Astrocyte (in vitro differentiated cells and primary cell): Measurements from ENCODE around the gene CRYBG1. TPM values are rescaled to one million over a fixed set of nuclear protein-coding genes. Genes with fewer than 3 reads are reported as not detected.
A peak's percentile ranks its signal among the peaks of the same experiment; 100 is the strongest.

ENCODE experiments used
- DNase-seq: peaks from one replicate; pipeline ENCODE4 v3.0.0-alpha.2; 2010; ENCODE audit warnings: low read depth
- FAIRE-seq: peaks from 2 replicates; lab custom pipeline; 2011; peaks lifted over from hg19 to GRCh38; lab: Jason Lieb, UNC
- H2AFZ ChIP-seq: 2 replicates; pipeline ENCODE4 v1.6.0; 2012; ENCODE audit warnings: low read depth, low read length, inconsistent platforms
- H3K27ac ChIP-seq: 2 replicates; pipeline ENCODE4 v1.5.1; 2011; ENCODE audit warnings: low read depth, low read length, inconsistent platforms
- H3K27me3 ChIP-seq: 2 replicates; pipeline ENCODE4 v1.6.0; 2011; ENCODE audit warnings: low read length, inconsistent platforms; ENCODE audit not compliant: insufficient read depth
- H3K36me3 ChIP-seq: 2 replicates; pipeline ENCODE4 v1.5.1; 2011; ENCODE audit warnings: low read length, inconsistent platforms; ENCODE audit not compliant: insufficient read depth
- H3K4me1 ChIP-seq: 2 replicates; pipeline ENCODE4 v1.5.1; 2011; ENCODE audit warnings: low read length, inconsistent platforms; ENCODE audit not compliant: insufficient read depth
- H3K4me2 ChIP-seq: 2 replicates; pipeline ENCODE4 v1.6.0; 2012; ENCODE audit warnings: low read length, inconsistent platforms
- H3K4me3 ChIP-seq: 2 replicates; pipeline ENCODE4 v1.5.1; 2011; ENCODE audit warnings: low read depth, mild to moderate bottlenecking, low read length, inconsistent platforms; ENCODE audit not compliant: insufficient read depth
- H3K79me2 ChIP-seq: 2 replicates; pipeline ENCODE4 v1.6.0; 2012; ENCODE audit warnings: mild to moderate bottlenecking, low read length, inconsistent platforms; ENCODE audit not compliant: insufficient read depth
- H3K9ac ChIP-seq: 2 replicates; pipeline ENCODE4 v1.6.0; 2012; ENCODE audit warnings: mild to moderate bottlenecking, low read length, inconsistent platforms
- H3K9me3 ChIP-seq: 2 replicates; pipeline ENCODE4 v1.5.1; 2012; ENCODE audit warnings: low read depth, mild to moderate bottlenecking, low read length, inconsistent platforms; ENCODE audit not compliant: insufficient read depth
- H4K20me1 ChIP-seq: 2 replicates; pipeline ENCODE4 v1.6.0; 2012; ENCODE audit warnings: low read length, inconsistent platforms; ENCODE audit not compliant: insufficient read depth
- H3K27ac Mint-ChIP-seq: one replicate; pipeline ENCODE4 v1.8.0; 2021; ENCODE audit warnings: mild to moderate bottlenecking, mixed read lengths; ENCODE audit not compliant: unreplicated experiment
- H3K27me3 Mint-ChIP-seq: one replicate; pipeline ENCODE4 v1.8.0; 2021; ENCODE audit warnings: low read depth, mixed read lengths; ENCODE audit not compliant: unreplicated experiment
- H3K36me3 Mint-ChIP-seq: one replicate; pipeline ENCODE4 v1.8.0; 2021; ENCODE audit warnings: low read depth, mixed read lengths; ENCODE audit not compliant: unreplicated experiment
- H3K4me1 Mint-ChIP-seq: one replicate; pipeline ENCODE4 v1.8.0; 2021; ENCODE audit warnings: low read depth, mixed read lengths; ENCODE audit not compliant: unreplicated experiment
- H3K4me3 Mint-ChIP-seq: one replicate; pipeline ENCODE4 v1.8.0; 2021; ENCODE audit warnings: mild to moderate bottlenecking, moderate library complexity, mixed read lengths; ENCODE audit not compliant: unreplicated experiment
- H3K9me3 Mint-ChIP-seq: one replicate; pipeline ENCODE4 v1.8.0; 2021; ENCODE audit warnings: mild to moderate bottlenecking, mixed read lengths; ENCODE audit not compliant: unreplicated experiment
- EZH2 ChIP-seq: IDR thresholded peaks from 2 replicates; pipeline ENCODE4 v1.6.1; 2012; ENCODE audit warnings: mild to moderate bottlenecking, low read length, inconsistent platforms; ENCODE audit not compliant: insufficient read depth
- total RNA-seq: library from RNA; stranded (reverse); gene quantifications from 2 replicates; pipeline ENCODE4 v1.2.1, GENCODE V29; 2021
- TF ChIP-seq, protein P1 (sequence below): IDR thresholded peaks from 2 replicates; pipeline ENCODE4 v1.5.1; 2011; ENCODE audit warnings: low read depth, mild to moderate bottlenecking, inconsistent platforms, low read length, moderate library complexity; ENCODE audit not compliant: insufficient read depth

The CRYBG1 gene
- total RNA-seq, 1 donor from 2014 or later = 0.64 TPM

DNA sequence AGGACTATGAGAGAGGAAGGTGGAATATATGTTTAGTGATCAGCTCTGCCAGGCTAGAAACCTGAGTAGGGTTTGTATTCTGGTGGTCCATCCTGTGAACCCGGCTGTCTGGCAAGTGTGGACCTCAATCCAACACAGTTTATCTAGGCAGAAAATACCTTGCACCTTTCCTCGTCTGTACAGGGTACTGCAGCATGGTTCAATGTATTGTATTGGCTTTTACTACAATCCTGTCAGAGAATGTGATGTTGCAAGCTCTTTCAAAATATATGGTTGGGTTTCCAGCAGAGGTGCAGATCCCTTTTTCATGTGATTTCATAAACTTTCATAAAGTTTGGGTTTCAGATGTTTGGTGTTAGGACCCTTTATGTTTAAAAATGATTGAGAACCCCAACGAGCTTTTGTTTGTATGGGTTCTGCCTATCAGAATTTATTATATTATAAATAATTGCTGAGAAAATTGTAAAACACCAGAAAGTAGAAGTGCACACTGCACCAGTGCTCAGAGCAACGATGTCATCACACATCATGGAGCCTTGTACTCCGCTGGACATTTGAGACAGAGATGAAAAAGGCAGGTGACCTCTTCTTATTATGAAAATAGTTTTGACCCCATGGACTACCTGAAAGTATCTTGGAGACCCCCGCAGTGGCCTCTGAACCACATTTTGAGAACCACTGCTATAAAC, 162.2 kb downstream of the CRYBG1 start:
- H2AFZ ChIP-seq = no peak overlapping the region
- Mint-ChIP-seq H3K27ac (no peak overlapping the region), H3K4me1 (peaks cover 30% of the 10 kb centered on the region), H3K27me3 (no peaks in the 10 kb centered on the region), H3K36me3 (no peaks in the 10 kb centered on the region), H3K4me3 (no peak overlapping the region), H3K9me3 (no peaks in the 10 kb centered on the region)
- no peaks in the 10 kb centered on the region for H3K27me3 ChIP-seq
- DNase-seq = no peak
- H3K4me1 ChIP-seq = peaks cover 23% of the 10 kb centered on the region
- H3K79me2 ChIP-seq = no peaks in the 10 kb centered on the region
- no peak overlapping the region for H3K27ac ChIP-seq
- no peak for TF ChIP-seq EZH2
- TF ChIP-seq, protein P1, sequence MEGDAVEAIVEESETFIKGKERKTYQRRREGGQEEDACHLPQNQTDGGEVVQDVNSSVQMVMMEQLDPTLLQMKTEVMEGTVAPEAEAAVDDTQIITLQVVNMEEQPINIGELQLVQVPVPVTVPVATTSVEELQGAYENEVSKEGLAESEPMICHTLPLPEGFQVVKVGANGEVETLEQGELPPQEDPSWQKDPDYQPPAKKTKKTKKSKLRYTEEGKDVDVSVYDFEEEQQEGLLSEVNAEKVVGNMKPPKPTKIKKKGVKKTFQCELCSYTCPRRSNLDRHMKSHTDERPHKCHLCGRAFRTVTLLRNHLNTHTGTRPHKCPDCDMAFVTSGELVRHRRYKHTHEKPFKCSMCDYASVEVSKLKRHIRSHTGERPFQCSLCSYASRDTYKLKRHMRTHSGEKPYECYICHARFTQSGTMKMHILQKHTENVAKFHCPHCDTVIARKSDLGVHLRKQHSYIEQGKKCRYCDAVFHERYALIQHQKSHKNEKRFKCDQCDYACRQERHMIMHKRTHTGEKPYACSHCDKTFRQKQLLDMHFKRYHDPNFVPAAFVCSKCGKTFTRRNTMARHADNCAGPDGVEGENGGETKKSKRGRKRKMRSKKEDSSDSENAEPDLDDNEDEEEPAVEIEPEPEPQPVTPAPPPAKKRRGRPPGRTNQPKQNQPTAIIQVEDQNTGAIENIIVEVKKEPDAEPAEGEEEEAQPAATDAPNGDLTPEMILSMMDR = no peak
- no peak overlapping the region for H3K4me3 ChIP-seq
- H3K9me3 ChIP-seq = no peaks in the 10 kb centered on the region
- H3K4me2 ChIP-seq = no peak overlapping the region
- H3K9ac ChIP-seq = no peak overlapping the region
- no peak for FAIRE-seq
- no peaks in the 10 kb centered on the region for H4K20me1 ChIP-seq
- no peaks in the 10 kb centered on the region for H3K36me3 ChIP-seq

DNA sequence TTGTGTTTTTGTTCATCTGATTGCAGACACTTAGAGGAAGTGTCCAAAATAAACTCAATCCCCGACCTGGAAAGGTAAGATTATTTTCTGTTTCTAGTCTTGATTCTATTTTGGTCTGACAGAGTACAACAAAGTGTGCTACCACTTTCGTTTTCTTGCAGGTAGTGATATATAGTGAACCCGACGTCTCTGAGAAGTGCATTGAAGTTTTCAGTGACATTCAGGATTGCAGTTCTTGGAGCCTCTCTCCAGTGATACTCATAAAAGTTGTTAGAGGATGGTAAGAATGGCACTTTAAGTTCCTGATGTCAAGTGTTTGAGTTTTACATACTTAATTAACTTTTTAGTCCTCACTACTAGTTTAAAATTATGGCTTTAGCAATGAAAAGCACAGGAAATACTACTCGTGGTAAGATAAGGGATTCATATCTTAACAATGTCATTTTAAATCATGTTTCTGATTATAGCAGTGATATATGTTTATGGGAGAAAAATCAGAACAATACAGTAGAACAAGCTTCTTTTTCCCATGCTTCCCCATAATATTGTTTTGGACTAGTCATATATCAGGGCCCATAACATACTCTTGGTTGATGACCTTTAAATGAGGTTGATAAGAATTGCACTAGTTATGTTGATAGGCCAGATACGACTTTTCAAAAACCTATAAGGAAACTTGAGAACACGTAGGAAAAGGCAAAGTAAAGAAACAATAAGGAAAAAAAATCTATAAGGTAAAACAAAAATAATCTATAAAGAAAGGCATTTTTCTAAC, 164.8 kb downstream of the CRYBG1 start:
- no peak overlapping the region for H3K4me3 Mint-ChIP-seq
- Histone ChIP-seq H2AFZ (no peak overlapping the region), H3K27me3 (no peaks in the 10 kb centered on the region), H3K4me2 (peak overlapping the region; percentile 1), H3K79me2 (no peaks in the 10 kb centered on the region), H3K9ac (no peak overlapping the region), H3K4me3 (no peak overlapping the region), H3K36me3 (no peaks in the 10 kb centered on the region), H3K9me3 (no peaks in the 10 kb centered on the region), H3K4me1 (peaks cover 19% of the 10 kb centered on the region), H3K27ac (no peak overlapping the region), H4K20me1 (no peaks in the 10 kb centered on the region)
- DNase-seq (no peak), FAIRE-seq (peak; percentile 29)
- H3K9me3 Mint-ChIP-seq = no peaks in the 10 kb centered on the region
- no peaks in the 10 kb centered on the region for H3K36me3 Mint-ChIP-seq
- peaks cover 25% of the 10 kb centered on the region for H3K4me1 Mint-ChIP-seq
- TF ChIP-seq, protein P1 = no peak
- TF ChIP-seq EZH2 = no peak
- no peak overlapping the region for H3K27ac Mint-ChIP-seq
- no peaks in the 10 kb centered on the region for H3K27me3 Mint-ChIP-seq
